Measurements from ENCODE around the gene RALGDS.
"Not testable (repeated sequence)": the region's sequence is repeated elsewhere in the genome, so short reads cannot be mapped to it uniquely, and the experiment has no call there.

Gene RALGDS

DNA sequence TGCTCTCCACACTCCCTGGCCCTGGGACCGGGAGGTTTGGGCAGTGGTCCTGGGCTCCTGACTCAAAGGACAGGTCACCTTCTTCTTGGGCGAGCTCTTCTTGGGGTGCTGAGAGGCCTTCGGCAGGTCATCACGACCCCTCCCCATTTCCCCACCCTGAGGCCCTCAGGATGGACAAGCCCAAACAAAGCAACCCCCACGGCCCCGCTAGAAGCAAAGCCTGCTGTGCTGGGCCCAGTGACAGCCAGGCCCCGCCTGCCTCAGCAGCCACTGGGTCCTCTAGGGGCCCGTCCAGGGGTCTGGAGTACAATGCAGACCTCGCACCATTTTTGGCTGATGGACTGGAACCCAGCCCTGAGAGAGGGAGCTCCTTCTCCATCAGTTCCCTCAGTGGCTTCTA is 37.4 kb downstream of the RALGDS start:
- not testable (repeated sequence) for DNase-seq

DNA sequence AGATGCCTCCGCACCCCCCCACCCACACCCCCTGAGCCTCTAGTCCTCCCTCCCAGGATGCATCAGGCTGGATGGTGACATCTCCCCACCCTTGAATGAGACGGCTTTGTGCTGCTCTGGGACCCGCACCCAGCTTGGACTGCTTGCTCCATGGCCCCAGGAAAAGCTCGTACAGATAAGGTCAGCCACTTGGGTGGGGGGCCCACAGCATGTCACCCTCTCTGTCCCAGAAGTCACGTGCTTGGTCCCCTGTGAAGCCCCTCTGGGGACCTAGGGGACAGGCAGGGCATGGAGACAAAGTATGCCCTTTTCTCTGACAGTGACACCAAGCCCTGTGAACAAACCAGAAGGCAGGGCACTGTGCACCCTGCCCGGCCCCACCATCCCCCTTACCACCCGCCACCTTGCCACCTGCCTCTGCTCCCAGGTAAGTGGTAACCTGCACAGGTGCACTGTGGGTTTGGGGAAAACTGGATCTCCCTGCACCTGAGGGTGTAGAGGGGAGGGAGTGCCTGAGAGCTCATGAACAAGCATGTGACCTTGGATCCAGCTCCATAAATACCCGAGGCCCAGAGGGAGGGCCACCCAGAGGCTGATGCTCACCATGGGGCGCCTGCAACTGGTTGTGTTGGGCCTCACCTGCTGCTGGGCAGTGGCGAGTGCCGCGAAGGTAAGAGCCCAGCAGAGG is 38.9 kb downstream of the RALGDS start:
- DNase-seq, result not testable (repeated sequence)

DNA sequence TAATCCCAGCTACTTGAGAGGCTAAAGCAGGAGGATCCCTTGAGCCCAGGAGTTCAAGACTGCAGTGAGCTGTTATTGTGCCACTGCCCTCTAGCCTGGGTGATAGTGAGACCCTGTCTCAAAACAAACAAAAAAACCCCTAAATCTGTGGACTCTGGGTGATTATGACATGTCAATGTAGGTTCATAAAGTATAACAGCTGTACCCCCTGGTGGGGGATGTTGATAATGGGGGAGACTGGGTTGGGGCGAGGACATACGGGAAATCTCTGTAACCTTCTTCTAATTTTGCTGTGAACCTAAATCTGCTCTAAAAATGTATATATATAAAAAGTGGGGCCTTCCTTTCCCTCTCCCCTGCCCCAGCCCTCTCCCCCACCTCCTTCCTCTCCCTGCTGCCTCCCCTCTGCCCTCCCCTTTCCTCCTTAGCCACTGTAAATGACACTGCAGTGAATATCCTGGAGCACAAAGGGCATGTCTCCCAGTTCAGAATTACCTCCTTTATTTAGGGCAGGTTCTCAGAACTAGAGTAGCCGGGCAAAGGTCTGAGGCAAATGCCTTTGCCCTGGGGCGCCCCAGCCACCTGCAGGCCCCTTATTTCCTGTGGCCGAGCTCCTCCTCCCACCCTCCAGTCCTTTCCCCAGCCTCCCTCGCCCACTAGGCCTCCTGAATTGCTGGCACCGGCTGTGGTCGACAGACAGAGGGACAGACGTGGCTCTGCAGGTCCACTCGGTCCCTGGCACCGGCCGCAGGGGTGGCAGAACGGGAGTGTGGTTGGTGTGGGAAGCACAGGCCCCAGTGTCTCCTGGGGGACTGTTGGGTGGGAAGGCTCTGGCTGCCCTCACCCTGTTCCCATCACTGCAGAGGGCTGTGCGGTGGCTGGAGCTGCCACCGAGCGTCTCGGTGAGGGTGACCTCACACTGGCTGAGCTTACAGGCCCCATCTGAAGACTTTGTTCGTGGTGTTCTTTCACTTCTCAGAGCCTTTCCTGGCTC is 40.0 kb downstream of the RALGDS start:
- not testable (repeated sequence) for DNase-seq

DNA sequence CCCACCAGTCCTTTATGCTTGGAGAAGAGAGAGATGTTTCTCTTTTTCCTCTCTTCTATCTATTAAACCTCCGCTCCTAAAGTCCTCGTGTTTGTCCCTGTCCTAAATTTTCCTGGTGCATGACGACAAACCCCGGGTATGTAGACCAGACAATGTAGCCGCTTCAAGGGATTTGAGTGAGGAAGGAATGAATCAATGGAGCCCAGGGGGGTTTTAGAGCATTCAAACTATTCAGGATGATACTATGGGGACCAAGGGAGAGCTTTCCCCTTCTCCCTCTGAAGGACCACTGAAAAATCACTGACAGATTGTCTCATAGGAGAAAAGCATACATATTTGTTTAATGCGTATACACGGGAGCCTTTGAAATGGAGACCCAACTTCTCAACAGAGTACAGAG is 40.9 kb downstream of the RALGDS start:
- DNase-seq, result no peak

GRCh38 chr9:133078486-133078885 is 42.6 kb downstream of the RALGDS start:
- no peak for DNase-seq

DNA sequence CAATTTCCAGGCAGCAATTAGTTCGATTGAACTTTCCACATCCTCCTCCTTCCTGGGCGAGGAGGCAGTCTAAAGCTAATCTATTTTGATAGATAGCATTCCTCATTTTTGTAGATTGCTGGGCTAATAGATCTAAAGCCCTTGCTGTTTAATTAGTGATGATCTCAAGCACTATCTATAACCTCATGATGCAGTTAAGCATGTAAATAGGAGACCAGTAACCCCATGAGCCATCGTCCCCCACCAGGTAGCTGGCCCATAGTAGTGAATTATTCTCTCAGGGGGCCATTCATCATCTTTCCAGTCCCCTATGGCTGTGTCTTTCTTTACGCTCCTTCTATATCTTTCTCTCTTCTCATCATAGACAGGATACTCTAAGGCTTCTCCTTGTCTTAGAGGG is 44.3 kb downstream of the RALGDS start:
- DNase-seq, result no peak

DNA sequence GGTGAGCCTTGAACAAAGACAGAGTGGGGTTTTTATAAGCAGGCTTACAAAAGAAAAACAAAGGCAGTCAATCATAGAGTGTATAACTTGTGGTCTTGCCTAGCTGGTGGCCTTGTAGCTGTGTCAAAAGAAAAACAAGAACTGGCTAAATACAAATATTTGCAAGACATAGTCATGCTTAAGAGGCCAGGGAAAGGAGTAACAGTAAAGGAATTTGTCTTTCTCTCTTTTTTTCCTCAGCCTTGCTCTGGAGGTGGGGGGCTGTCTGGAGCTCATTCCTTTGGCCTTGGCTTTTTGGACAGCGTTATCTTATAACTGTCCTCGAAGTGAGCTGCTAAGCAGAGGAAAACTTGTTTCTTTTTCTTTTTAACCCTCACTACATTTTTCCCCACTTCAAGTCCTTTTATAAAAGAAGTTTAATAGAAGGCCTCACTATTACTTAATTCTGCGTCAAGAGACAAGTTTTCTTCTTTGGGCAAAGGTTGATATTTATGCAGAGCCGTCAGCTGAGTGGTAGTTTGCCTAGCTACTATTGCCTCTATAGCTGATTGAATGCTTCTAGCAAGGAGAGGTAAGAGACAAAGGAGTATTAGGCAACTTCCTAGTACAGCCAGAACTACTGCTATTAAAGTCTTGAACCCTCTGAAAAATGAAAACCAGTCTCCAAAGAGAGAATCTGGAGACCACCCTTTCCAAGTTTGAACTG is 45.0 kb downstream of the RALGDS start:
- no peak for DNase-seq

- no peak for DNase-seq
Measured at GRCh38 chr9:133074111-133074651, 46.9 kb downstream of the RALGDS start.

- DNase-seq, result no peak
Measured at GRCh38 chr9:133073086-133074014, 47.7 kb downstream of the RALGDS start.

GRCh38 chr9:133072210-133072609 is 48.8 kb downstream of the RALGDS start:
- not testable (repeated sequence) for DNase-seq

- no peak for DNase-seq
Measured at GRCh38 chr9:133071484-133072150, 49.4 kb downstream of the RALGDS start.

DNA sequence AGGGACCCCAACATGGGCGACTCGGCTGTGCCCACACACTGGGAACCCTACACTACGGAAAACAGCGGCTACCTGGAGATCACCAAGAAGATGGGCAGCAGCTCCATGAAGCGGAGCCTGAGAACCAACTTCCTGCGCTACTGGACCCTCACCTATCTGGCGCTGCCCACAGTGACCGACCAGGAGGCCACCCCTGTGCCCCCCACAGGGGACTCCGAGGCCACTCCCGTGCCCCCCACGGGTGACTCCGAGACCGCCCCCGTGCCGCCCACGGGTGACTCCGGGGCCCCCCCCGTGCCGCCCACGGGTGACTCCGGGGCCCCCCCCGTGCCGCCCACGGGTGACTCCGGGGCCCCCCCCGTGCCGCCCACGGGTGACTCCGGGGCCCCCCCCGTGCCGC is 50.1 kb downstream of the RALGDS start:
- not testable (repeated sequence) for DNase-seq

- not testable (repeated sequence) for DNase-seq
Measured at GRCh38 chr9:133070500-133070961, 50.5 kb downstream of the RALGDS start.

GRCh38 chr9:133068431-133068830 is 52.6 kb downstream of the RALGDS start:
- not testable (repeated sequence) for DNase-seq

- DNase-seq, result no peak
Measured at GRCh38 chr9:133067813-133068212, 53.2 kb downstream of the RALGDS start.

DNA sequence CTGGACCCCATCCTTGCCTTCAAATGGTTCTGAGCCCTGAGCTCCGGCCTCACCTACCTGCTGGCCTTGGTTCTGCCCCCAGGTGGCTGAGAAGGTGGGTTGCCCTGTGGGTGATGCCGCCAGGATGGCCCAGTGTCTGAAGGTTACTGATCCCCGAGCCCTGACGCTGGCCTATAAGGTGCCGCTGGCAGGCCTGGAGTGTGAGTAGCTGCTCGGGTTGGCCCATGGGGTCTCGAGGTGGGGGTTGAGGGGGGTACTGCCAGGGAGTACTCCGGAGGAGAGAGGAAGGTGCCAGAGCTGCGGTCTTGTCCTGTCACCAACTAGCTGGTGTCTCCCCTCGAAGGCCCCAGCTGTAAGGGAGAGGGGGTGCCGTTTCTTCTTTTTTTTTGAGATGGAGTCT is 54.0 kb downstream of the RALGDS start:
- no peak for DNase-seq

- no peak for DNase-seq
Measured at GRCh38 chr9:133066181-133066983, 54.7 kb downstream of the RALGDS start.

- no peak for DNase-seq
Measured at GRCh38 chr9:133065070-133065388, 56.0 kb downstream of the RALGDS start.

DNA sequence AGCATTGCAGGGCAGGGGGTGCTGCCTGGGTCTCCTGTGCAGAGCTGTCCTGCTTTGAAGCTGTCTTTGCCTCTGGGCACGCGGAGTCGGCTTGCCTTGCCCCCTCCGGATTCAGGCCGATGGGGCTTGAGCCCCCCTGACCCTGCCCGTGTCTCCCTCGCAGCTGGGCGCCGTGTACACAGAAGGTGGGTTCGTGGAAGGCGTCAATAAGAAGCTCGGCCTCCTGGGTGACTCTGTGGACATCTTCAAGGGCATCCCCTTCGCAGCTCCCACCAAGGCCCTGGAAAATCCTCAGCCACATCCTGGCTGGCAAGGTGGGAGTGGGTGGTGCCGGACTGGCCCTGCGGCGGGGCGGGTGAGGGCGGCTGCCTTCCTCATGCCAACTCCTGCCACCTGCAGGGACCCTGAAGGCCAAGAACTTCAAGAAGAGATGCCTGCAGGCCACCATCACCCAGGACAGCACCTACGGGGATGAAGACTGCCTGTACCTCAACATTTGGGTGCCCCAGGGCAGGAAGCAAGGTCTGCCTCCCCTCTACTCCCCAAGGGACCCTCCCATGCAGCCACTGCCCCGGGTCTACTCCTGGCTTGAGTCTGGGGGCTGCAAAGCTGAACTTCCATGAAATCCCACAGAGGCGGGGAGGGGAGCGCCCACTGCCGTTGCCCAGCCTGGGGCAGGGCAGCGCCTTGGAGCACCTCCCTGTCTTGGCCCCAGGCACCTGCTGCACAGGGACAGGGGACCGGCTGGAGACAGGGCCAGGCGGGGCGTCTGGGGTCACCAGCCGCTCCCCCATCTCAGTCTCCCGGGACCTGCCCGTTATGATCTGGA is 56.6 kb downstream of the RALGDS start:
- DNase-seq, result no peak
